ENCODE data around the gene CORO2A.
A peak's percentile ranks its signal among the peaks of the same experiment; 100 is the strongest.
"Not testable (repeated sequence)": the region's sequence is repeated elsewhere in the genome, so short reads cannot be mapped to it uniquely, and the experiment has no call there.

Gene CORO2A

GRCh38 chr9:98135938-98136337 lies 56.5 kb downstream of the CORO2A start:
- no peak for DNase-seq (ENCODE audit: low spot score)

DNA sequence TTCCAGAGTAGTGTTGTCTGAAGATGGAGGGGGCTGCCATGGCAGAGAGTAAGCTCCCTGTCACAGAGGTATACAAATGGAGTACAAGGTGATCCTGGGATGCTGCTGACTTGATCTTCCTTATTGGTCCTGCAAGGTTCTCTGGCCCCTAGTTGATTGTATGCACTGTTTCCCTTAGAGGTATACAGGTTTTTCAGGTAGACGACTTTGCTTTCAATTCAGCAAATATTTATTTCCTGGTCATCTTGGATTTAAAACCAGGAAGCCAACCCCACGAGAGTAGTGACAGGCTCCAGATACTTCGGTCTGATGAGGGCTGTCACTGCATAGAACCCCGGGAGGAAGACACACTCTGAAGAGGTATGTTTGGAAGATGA lies 56.9 kb downstream of the CORO2A start:
- DNase-seq (ENCODE audit: low spot score), result no peak

GRCh38 chr9:98134702-98135557 lies 57.5 kb downstream of the CORO2A start:
- no peak for DNase-seq (ENCODE audit: low spot score)

DNA sequence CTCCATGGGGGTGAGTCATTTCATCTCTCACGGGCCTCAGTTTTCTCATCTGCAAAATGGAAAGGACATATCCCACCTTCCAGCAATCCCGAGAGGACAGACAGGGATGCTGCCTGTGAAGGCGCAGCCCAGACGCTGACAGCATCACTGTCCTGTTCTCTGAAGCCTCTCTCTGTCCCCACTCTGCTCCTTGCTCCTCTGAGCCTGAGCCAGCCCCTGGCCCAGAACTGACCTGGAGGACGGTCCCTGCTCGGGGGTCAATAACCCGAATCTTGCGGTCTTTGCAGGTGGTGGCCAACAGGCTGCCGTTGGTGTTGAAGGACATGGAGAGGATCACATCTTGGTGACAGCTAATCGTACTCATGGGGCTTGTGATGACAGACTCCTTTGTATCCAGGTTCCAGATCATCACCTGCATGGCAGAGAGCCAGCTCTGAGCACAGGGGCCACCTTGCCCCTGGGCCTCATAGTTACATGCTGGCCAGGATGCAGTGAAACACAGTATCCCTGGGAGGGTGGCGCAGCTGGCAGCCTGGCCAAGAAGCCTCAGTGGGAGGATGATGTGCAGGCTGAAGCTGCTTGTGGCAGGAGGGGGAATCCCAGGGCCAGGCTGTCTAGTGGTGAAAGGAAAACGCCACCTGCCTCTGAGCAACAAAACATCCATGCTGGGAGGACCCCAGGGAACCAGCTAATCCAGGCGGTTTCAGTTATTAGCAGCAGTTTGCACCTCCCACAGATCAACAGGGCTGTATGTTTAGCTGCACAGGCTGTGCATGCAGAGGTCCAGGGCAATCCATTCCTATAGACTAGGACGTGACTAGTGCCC lies 59.4 kb downstream of the CORO2A start:
- DNase-seq (ENCODE audit: low spot score), result no peak

- DNase-seq (ENCODE audit: low spot score), result no peak
Observed at GRCh38 chr9:98132158-98132557, 60.3 kb downstream of the CORO2A start.

GRCh38 chr9:98130576-98131228 lies 61.7 kb downstream of the CORO2A start:
- DNase-seq (ENCODE audit: low spot score), result no peak

DNA sequence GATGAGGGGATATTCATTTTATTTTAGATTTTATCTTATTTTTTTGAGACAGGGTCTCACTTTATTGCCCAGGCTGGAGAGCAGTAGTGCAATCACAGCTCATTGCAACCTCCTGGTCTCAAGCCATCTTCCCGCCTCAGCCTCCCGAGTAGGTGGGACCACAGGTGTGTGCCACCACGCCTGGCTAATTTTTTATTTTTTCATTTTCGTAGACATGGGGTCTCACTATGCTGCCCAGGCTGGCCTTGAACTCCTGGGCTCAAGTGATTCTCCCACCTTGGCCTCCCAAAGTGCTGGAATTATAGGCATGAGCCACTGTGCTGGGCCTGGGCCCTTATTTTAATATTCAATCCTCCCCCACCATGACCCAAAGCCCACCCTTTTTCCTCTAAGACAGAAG lies 62.4 kb downstream of the CORO2A start:
- DNase-seq (ENCODE audit: low spot score), result not testable (repeated sequence)

GRCh38 chr9:98129451-98129881 lies 63.0 kb downstream of the CORO2A start:
- no peak for DNase-seq (ENCODE audit: low spot score)

DNA sequence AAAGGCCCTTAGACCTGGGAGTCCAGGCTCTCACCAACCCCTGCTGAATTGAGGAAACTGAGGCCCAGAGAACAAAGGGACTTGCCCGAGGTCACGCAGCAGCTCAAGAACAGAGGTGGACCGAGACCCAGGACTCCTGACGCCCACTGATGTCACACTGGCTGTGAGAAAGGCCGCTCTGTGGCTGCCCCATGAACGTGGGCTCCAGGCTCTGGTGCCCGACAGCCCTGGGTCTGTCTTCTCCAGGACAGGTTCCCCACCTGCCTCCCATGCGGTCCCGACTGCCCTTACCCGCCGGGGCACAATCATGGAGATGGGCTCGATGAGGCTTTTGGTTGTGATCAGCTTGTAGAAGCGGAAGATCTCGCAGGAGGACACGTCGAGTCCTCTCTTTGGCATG lies 64.1 kb downstream of the CORO2A start:
- DNase-seq (ENCODE audit: low spot score), result no peak

- no peak for DNase-seq (ENCODE audit: low spot score)
Observed at GRCh38 chr9:98127226-98127625, 65.2 kb downstream of the CORO2A start.

DNA sequence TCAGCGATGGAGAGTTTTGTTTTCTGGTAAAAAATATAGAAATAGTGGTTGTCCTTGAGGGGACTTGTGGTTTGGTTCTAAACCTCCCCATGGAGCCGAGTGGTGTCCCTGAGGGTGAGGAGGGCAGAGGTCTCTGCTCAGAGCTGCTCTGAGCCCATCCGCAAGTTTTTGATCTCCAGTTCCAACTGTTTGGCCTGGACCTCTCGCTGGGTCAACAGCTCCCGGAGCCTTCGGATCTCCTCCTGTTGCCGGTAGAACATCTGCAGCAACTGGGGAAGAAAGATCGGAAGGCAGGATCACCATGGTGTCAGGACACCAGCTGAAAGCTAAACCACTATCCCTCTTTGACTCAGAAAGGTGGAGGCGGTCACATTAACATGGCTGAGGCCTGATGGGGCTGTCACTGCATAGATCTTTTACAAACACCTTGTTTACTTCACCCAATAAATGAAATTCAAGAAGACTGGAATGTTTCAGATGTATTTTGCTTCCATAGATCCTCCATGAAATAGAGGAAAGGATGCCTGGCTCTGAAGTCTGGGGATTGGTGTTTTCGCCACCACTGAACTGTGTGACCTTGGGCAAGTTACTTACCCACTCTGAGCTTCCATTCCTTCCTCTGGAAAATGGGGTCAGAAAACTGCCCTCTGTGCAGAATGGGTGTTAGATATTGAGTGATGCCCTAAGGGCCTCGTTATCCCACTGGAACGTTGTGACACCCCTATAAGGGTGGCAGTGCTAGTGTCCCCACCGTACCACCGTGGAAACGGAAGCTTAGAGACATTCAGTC lies 67.6 kb downstream of the CORO2A start:
- DNase-seq (ENCODE audit: low spot score), result no peak

- DNase-seq (ENCODE audit: low spot score), result not testable (repeated sequence)
Observed at GRCh38 chr9:98124091-98124490, 68.3 kb downstream of the CORO2A start.

GRCh38 chr9:98121058-98121457 lies 71.4 kb downstream of the CORO2A start:
- peak; percentile 50 for DNase-seq (ENCODE audit: low spot score)

DNA sequence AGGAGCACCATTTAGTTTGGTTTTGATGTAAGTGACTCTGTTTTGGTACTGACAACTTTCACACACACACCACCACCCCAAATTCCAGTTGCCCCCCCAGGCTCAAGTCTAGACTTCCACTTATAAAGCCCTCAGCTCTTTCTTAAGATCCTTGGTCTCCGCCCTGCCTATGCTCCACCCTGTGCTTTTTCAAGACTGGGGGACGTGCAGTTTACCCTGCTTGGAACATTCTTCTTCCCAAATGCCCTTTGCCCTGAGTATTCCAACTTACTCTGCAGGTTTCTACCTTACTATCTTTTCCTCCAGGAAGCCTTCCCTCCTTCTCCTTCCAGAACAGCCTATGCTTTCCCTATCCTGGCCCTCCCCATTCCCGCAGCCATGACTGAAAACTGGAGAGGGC lies 72.0 kb downstream of the CORO2A start:
- no peak for DNase-seq (ENCODE audit: low spot score)

DNA sequence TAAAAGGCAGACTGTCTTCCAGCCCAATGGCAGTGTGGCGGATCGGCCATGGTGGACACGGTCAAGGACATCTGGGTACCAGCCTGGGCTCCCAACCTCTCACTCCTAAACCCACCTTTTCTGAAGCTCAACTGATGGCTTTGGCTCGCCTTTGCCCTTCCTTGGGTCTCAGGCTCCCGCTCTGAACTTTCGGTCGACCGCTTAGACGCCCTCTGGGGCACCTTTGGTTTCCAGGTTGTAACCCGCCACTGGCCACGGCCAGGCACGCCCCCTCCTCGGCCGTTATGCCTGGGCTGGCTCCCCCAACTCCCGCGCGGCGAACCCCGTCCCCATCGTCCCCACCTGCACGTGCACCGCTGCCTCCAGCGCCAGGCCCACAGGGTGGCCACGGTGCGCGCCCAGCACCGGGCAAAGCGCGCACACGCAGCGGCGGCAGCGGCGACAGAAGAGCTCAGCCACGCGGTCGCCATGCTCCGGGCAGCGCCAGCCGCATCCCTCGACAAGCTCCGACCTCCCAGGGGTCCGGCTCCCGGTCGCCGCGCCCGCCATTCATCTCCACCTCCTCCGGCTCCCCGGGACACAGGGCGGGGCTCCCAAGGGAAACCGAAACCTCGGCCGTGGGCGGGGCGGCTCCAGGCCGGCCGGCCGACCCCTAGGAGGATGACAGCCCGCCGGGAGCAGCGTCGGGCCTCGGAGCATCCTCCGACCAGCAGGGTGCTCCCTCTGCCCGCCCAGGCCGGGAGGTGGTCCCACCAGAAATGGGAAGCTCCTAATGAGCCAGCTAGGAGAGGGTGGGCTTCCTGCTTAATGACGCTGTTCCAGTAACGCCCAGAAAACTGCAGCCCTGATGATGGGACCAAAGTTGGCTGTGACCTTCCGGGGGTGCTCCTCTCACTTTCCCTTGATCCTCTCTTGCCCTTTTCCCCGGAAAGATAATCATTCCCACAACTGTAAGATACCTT lies 73.5 kb downstream of the CORO2A start, which contains the start of gene TRIM14:
TRIM14 (minus strand) TSS at position 583 of the 962 bp plus-strand sequence; CDS start at position 549, 34 bp downstream.
- DNase-seq (ENCODE audit: low spot score), result peak; percentile 45

DNA sequence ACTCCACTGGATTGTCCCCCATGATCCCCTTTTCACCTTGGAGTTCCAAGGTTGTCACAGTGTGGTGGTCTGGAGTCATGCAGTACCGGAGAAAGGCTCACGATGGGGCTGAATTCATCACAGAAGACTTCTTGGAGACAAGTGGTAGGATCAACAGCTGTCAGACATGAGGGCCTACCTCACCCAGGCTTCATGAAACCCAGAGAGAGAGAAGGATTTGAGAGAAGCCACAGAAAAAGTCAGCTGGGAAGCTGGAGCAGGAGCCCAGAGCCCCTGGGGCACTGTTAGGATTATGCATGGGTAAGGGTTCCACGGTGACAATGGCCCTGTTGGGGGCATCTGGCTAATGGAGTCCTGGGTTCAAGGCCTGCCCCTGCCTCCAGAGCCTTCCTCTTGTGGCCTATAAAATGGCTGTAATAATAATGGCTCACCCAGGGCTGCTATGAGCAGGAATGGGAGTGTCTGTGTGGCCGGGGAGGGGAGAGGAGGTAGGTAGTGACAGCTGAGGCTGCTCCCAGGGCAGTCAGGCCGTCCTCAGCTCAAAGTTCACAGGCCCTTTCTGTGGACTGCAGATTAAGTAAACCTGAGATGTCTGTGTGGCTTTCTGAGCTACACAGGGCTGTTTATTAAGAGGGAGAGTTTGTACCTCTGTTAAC lies 74.3 kb downstream of the CORO2A start:
- peak; percentile 68 for DNase-seq (ENCODE audit: low spot score)

DNA sequence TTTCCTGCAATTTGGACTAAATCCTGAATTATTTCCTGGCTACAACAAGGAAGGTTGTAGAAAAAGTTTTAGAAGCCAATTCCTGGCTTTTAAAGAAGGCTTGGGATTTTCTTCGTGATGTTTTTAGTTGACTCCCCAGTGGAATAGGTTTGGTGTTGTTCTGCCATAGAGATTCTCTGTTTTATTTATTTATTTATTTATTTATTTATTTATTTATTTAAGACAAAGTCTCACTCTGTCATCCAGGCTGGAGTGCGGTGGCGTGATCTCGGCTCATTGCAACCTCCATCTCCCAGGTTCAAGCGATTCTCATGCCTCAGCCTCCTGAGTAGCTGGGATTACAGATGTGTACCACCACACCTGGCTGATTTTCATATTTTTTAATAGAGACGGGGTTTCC lies 75.3 kb downstream of the CORO2A start:
- not testable (repeated sequence) for DNase-seq (ENCODE audit: low spot score)

- DNase-seq (ENCODE audit: low spot score), result no peak
Observed at GRCh38 chr9:98109052-98109451, 83.4 kb downstream of the CORO2A start.

DNA sequence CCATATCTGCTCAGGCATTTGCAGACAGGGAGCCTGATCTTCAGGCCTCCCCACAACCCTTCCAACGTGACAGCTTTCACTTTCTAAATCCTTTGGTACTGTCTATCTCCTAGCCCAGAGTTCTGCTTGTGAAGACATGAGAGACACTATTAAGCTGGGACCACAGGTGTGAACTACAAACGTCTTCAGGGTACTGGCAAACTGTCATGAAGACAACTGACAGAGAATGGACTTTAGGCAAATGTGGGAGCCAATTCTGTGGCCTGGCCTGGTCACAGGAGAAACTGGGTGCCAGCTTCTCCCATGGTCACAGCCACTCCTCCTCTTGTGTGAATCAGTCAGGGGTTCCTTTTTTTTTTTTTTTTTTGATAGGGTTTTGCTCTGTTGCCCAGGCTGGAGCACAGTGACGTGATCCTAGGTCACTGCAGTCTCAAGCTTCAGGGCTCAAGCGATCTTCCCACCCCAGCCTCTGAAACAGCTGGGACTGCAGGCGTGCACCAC lies 83.9 kb downstream of the CORO2A start:
- peak; percentile 60 for DNase-seq (ENCODE audit: low spot score)

DNA sequence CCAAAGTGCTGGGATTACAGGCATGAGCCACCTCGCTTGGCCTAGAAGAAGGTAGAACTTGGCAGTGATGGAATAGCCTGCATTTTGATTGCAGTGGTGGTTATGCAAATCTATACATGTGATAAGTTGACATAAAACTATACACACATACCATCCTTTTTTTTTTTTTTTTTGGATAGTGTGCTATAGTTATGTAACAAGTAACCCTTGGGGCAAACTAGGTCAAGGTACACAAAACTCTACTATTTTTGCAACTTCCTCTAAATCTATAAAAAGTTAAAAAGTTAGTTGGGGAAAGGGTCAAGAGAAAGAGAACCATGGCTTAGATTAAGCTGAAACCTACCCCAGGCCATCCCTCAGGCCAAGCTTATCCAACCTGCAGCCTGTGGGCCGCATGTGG lies 84.5 kb downstream of the CORO2A start:
- no peak for DNase-seq (ENCODE audit: low spot score)
